ENCODE data around the gene ADCY3. TPM values are rescaled to one million over a fixed set of nuclear protein-coding genes. Genes with fewer than 3 reads are reported as not detected.

Gene ADCY3
- total and polyA plus RNA-seq, 9 donors: 27.1 to 150 (median 97.4) TPM

GRCh38 chr2:24913911-24914310 is 6.1 kb downstream of the ADCY3 start:
- Histone ChIP-seq H3K36me3 (no peaks in the 10 kb centered on the region), H3K4me1 (ENCODE audit: insufficient read depth) (peaks cover 27% of the 10 kb centered on the region), H3K4me3 (no peak overlapping the region), H3K9me3 (no peaks in the 10 kb centered on the region), H3K27ac (no peak overlapping the region), H3K27me3 (no peaks in the 10 kb centered on the region)
- 72 to 89% (median 77%) methylated on average over 9 of the region's 9 CpGs for WGBS, 3 donors
- intact Hi-C loops (cut with DNase I): no loop called here
- no peak for TF ChIP-seq CTCF (IDR thresholded peaks at IDR 0.05)
- TF ChIP-seq EP300 (IDR thresholded peaks at IDR 0.05): no peak
- TF ChIP-seq POLR2A (IDR thresholded peaks at IDR 0.05): no peak
- DNase-seq: peak in 1 of 5 donors; percentile 37

- 79 to 85% (median 84%) methylated on average over 10 of the region's 10 CpGs for WGBS, 3 donors
- Histone ChIP-seq H3K36me3 (no peaks in the 10 kb centered on the region), H3K27me3 (no peaks in the 10 kb centered on the region), H3K4me3 (no peak overlapping the region), H3K9me3 (no peaks in the 10 kb centered on the region), H3K27ac (no peak overlapping the region), H3K4me1 (ENCODE audit: insufficient read depth) (peaks cover 20% of the 10 kb centered on the region)
- intact Hi-C loops (cut with DNase I): no loop called here
- peak in 1 of 5 donors; percentile 36 for DNase-seq
- no peak for TF ChIP-seq CTCF (IDR thresholded peaks at IDR 0.05)
- no peak for TF ChIP-seq EP300 (IDR thresholded peaks at IDR 0.05)
- TF ChIP-seq POLR2A (IDR thresholded peaks at IDR 0.05): no peak
These were observed 7.1 kb downstream of the ADCY3 start for GRCh38 chr2:24912986-24913385.

GRCh38 chr2:24912523-24912922 is 7.5 kb downstream of the ADCY3 start:
- TF ChIP-seq POLR2A (IDR thresholded peaks at IDR 0.05): no peak
- no peak for TF ChIP-seq CTCF (IDR thresholded peaks at IDR 0.05)
- no peak for TF ChIP-seq EP300 (IDR thresholded peaks at IDR 0.05)
- intact Hi-C loops (cut with DNase I): no loop called here
- Histone ChIP-seq H3K27ac (no peak overlapping the region), H3K27me3 (no peaks in the 10 kb centered on the region), H3K4me3 (no peak overlapping the region), H3K36me3 (no peaks in the 10 kb centered on the region), H3K9me3 (no peaks in the 10 kb centered on the region), H3K4me1 (ENCODE audit: insufficient read depth) (peaks cover 15% of the 10 kb centered on the region)
- 77 to 79% (median 79%) methylated on average over 7 of the region's 7 CpGs for WGBS, 3 donors
- no peak for DNase-seq

GRCh38 chr2:24910245-24910644 is 9.8 kb downstream of the ADCY3 start:
- no peak overlapping the region for H3K27ac ChIP-seq
- no peak for DNase-seq
- no peak for TF ChIP-seq POLR2A (IDR thresholded peaks at IDR 0.05)
- TF ChIP-seq EP300 (IDR thresholded peaks at IDR 0.05): no peak
- TF ChIP-seq CTCF (IDR thresholded peaks at IDR 0.05): no peak
- peaks cover 7% of the 10 kb centered on the region for H3K4me1 ChIP-seq (ENCODE audit: insufficient read depth)
- no peaks in the 10 kb centered on the region for H3K36me3 ChIP-seq
- intact Hi-C loops (cut with DNase I): no loop called here
- H3K9me3 ChIP-seq: no peaks in the 10 kb centered on the region
- no peaks in the 10 kb centered on the region for H3K27me3 ChIP-seq
- WGBS, 3 donors: 97 to 99% (median 98%) methylated on average over 3 of the region's 3 CpGs
- no peak overlapping the region for H3K4me3 ChIP-seq
